GM23338 (cell line): Measurements from ENCODE around the gene TRAF3IP3. TPM values are rescaled to one million over a fixed set of nuclear protein-coding genes. Genes with fewer than 3 reads are reported as not detected.

Source experiments
- ATAC-seq: fragments of 200-7000 bp; cut with Tn5 transposase; 3 replicates; pipeline ENCODE4 v1.9.1; 2020
- DNase-seq: peaks from one replicate; pipeline ENCODE4 v3.0.0-alpha.2; 2015; ENCODE audit warnings: low spot score
- H2AFZ ChIP-seq: fragments of 200-600 bp; sonication (generic); 2 replicates; pipeline ENCODE4 v1.8.0; 2016; ENCODE audit warnings: antibody characterized with exemption, mild to moderate bottlenecking, moderate library complexity
- H3F3A ChIP-seq: fragments of 200-600 bp; sonication (generic); replicated peaks from 2 replicates; pipeline ENCODE4 v1.8.0; 2017; ENCODE audit warnings: antibody characterized with exemption, mixed run types, low read depth
- H3K27ac ChIP-seq: fragments of 200-600 bp; sonication (generic); 2 replicates; pipeline ENCODE4 v1.6.1; 2016; ENCODE audit warnings: low read depth
- H3K27me3 ChIP-seq: fragments of 200-600 bp; sonication (generic); 2 replicates; pipeline ENCODE4 v1.8.0; 2016; ENCODE audit warnings: mild to moderate bottlenecking, mixed run types, moderate library complexity; ENCODE audit not compliant: insufficient read depth
- H3K36me3 ChIP-seq: fragments of 200-600 bp; sonication (generic); 2 replicates; pipeline ENCODE4 v1.8.0; 2016; ENCODE audit warnings: mild to moderate bottlenecking; ENCODE audit not compliant: insufficient read depth
- H3K4me1 ChIP-seq: fragments of 200-600 bp; sonication (generic); 2 replicates; pipeline ENCODE4 v1.8.0; 2016; ENCODE audit warnings: mild to moderate bottlenecking, moderate library complexity; ENCODE audit not compliant: insufficient read depth
- H3K4me2 ChIP-seq: fragments of 200-600 bp; sonication (generic); 2 replicates; pipeline ENCODE4 v1.7.1; 2017; ENCODE audit warnings: mixed run types
- H3K4me3 ChIP-seq: fragments of 200-600 bp; sonication (generic); 2 replicates; pipeline ENCODE4 v1.6.1; 2016; ENCODE audit warnings: mixed run types
- H3K79me2 ChIP-seq: fragments of 200-600 bp; sonication (generic); replicated peaks from 2 replicates; pipeline ENCODE4 v1.8.0; 2017; ENCODE audit warnings: mild to moderate bottlenecking; ENCODE audit not compliant: insufficient read depth
- H3K9me2 ChIP-seq: fragments of 200-600 bp; sonication (generic); 2 replicates; pipeline ENCODE4 v1.8.0; 2017; ENCODE audit not compliant: insufficient read depth
- H4K20me1 ChIP-seq: fragments of 200-600 bp; sonication (generic); replicated peaks from 2 replicates; pipeline ENCODE4 v1.8.0; 2017; ENCODE audit warnings: mild to moderate bottlenecking; ENCODE audit not compliant: insufficient read depth
- H3K27ac Mint-ChIP-seq: 2 replicates; pipeline ENCODE4 v1.8.0; 2020; ENCODE audit warnings: inconsistent platforms, mild to moderate bottlenecking, moderate library complexity, mixed read lengths
- H3K27me3 Mint-ChIP-seq: 3 replicates; pipeline ENCODE4 v1.8.0; 2022; ENCODE audit warnings: low read depth, mild to moderate bottlenecking, moderate library complexity, mixed read lengths, inconsistent platforms; ENCODE audit not compliant: insufficient read depth, poor library complexity
- H3K36me3 Mint-ChIP-seq: 3 replicates; pipeline ENCODE4 v1.8.0; 2021; ENCODE audit warnings: low read depth, mild to moderate bottlenecking, inconsistent platforms, moderate library complexity, mixed read lengths
- H3K4me1 Mint-ChIP-seq: 3 replicates; pipeline ENCODE4 v1.8.0; 2020; ENCODE audit warnings: mild to moderate bottlenecking, inconsistent platforms, mixed read lengths
- H3K4me3 Mint-ChIP-seq: 3 replicates; pipeline ENCODE4 v1.8.0; 2021; ENCODE audit warnings: moderate library complexity, mild to moderate bottlenecking, inconsistent platforms, mixed read lengths
- H3K9me3 Mint-ChIP-seq: 3 replicates; pipeline ENCODE4 v1.8.0; 2020; ENCODE audit warnings: moderate library complexity, mild to moderate bottlenecking, inconsistent platforms, mixed read lengths
- JUNB ChIP-seq: IDR thresholded peaks from one replicate; pipeline ENCODE4 v1.6.1; 2016; ENCODE audit warnings: antibody characterized with exemption; ENCODE audit not compliant: unreplicated experiment
- polyA plus RNA-seq: library from polyadenylated mRNA; unstranded; fragments of >200 nt; fragmentation: Nextera tagmentation; extraction: Ambion mirVana; gene quantifications from 2 replicates; pipeline ENCODE4 v1.2.1, GENCODE V29; 2016
- total RNA-seq: library from RNA; depleted of rRNA; stranded (reverse); fragments of >200 nt; shearing (Covaris generic); gene quantifications from 2 replicates; pipeline ENCODE4 v1.2.3, GENCODE V29; 2014
- TF ChIP-seq, protein P1 (sequence below): IDR thresholded peaks from one replicate; pipeline ENCODE4 v1.6.1; 2018; ENCODE audit warnings: antibody characterized with exemption; ENCODE audit not compliant: unreplicated experiment
- TF ChIP-seq, protein P2 (sequence below): fragments of 250-450 bp; sonication (Bioruptor Pico); IDR thresholded peaks from 2 replicates; pipeline ENCODE4 v1.5.0; 2020; ENCODE audit warnings: mild to moderate bottlenecking, moderate library complexity

TRAF3IP3 gene
- total and polyA plus RNA-seq, 2 experiments from 2014 or later, result not detected

DNA sequence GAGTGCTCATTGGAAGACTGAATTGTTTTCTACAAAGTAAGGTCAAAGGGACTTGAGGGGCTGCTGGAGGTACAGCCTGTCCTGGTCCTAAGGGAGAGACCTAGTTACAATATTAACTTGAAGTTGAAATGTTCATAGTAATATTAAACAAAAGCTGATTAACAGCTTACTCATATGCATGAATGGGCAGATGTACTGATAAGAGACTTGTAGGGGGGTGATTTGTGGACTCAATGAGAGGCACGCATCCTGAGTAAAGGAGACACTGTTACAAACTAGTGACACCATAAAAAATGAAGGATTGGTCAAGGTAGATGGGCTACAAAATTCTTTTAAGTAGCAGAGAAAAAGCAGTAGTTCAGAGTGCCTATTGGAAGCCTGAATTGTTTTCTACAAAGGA, 48.5 kb upstream of the TRAF3IP3 start:
- no peaks in the 10 kb centered on the region for H3K27me3 ChIP-seq
- no peak for DNase-seq
- H3K4me1 ChIP-seq, result no peaks in the 10 kb centered on the region; the same call in 1 of the 2 replicates
- Mint-ChIP-seq H3K36me3 (no peaks in the 10 kb centered on the region), H3K4me3 (no peak overlapping the region), H3K27me3 (no peaks in the 10 kb centered on the region), H3K4me1 (peaks cover 7% of the 10 kb centered on the region; the same call in 2 of the 3 replicates), H3K9me3 (no peaks in the 10 kb centered on the region), H3K27ac (no peak overlapping the region)
- H2AFZ ChIP-seq, result no peak overlapping the region
- TF ChIP-seq, protein P1, sequence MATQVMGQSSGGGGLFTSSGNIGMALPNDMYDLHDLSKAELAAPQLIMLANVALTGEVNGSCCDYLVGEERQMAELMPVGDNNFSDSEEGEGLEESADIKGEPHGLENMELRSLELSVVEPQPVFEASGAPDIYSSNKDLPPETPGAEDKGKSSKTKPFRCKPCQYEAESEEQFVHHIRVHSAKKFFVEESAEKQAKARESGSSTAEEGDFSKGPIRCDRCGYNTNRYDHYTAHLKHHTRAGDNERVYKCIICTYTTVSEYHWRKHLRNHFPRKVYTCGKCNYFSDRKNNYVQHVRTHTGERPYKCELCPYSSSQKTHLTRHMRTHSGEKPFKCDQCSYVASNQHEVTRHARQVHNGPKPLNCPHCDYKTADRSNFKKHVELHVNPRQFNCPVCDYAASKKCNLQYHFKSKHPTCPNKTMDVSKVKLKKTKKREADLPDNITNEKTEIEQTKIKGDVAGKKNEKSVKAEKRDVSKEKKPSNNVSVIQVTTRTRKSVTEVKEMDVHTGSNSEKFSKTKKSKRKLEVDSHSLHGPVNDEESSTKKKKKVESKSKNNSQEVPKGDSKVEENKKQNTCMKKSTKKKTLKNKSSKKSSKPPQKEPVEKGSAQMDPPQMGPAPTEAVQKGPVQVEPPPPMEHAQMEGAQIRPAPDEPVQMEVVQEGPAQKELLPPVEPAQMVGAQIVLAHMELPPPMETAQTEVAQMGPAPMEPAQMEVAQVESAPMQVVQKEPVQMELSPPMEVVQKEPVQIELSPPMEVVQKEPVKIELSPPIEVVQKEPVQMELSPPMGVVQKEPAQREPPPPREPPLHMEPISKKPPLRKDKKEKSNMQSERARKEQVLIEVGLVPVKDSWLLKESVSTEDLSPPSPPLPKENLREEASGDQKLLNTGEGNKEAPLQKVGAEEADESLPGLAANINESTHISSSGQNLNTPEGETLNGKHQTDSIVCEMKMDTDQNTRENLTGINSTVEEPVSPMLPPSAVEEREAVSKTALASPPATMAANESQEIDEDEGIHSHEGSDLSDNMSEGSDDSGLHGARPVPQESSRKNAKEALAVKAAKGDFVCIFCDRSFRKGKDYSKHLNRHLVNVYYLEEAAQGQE, result no peak
- TF ChIP-seq, protein P2, sequence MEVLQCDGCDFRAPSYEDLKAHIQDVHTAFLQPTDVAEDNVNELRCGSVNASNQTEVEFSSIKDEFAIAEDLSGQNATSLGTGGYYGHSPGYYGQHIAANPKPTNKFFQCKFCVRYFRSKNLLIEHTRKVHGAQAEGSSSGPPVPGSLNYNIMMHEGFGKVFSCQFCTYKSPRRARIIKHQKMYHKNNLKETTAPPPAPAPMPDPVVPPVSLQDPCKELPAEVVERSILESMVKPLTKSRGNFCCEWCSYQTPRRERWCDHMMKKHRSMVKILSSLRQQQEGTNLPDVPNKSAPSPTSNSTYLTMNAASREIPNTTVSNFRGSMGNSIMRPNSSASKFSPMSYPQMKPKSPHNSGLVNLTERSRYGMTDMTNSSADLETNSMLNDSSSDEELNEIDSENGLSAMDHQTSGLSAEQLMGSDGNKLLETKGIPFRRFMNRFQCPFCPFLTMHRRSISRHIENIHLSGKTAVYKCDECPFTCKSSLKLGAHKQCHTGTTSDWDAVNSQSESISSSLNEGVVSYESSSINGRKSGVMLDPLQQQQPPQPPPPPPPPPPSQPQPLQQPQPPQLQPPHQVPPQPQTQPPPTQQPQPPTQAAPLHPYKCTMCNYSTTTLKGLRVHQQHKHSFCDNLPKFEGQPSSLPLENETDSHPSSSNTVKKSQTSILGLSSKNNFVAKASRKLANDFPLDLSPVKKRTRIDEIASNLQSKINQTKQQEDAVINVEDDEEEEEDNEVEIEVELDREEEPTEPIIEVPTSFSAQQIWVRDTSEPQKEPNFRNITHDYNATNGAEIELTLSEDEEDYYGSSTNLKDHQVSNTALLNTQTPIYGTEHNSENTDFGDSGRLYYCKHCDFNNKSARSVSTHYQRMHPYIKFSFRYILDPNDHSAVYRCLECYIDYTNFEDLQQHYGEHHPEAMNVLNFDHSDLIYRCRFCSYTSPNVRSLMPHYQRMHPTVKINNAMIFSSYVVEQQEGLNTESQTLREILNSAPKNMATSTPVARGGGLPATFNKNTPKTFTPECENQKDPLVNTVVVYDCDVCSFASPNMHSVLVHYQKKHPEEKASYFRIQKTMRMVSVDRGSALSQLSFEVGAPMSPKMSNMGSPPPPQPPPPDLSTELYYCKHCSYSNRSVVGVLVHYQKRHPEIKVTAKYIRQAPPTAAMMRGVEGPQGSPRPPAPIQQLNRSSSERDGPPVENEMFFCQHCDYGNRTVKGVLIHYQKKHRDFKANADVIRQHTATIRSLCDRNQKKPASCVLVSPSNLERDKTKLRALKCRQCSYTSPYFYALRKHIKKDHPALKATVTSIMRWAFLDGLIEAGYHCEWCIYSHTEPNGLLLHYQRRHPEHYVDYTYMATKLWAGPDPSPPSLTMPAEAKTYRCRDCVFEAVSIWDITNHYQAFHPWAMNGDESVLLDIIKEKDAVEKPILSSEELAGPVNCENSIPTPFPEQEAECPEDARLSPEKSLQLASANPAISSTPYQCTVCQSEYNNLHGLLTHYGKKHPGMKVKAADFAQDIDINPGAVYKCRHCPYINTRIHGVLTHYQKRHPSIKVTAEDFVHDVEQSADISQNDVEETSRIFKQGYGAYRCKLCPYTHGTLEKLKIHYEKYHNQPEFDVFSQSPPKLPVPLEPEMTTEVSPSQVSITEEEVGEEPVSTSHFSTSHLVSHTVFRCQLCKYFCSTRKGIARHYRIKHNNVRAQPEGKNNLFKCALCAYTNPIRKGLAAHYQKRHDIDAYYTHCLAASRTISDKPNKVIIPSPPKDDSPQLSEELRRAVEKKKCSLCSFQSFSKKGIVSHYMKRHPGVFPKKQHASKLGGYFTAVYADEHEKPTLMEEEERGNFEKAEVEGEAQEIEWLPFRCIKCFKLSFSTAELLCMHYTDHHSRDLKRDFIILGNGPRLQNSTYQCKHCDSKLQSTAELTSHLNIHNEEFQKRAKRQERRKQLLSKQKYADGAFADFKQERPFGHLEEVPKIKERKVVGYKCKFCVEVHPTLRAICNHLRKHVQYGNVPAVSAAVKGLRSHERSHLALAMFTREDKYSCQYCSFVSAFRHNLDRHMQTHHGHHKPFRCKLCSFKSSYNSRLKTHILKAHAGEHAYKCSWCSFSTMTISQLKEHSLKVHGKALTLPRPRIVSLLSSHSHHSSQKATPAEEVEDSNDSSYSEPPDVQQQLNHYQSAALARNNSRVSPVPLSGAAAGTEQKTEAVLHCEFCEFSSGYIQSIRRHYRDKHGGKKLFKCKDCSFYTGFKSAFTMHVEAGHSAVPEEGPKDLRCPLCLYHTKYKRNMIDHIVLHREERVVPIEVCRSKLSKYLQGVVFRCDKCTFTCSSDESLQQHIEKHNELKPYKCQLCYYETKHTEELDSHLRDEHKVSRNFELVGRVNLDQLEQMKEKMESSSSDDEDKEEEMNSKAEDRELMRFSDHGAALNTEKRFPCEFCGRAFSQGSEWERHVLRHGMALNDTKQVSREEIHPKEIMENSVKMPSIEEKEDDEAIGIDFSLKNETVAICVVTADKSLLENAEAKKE (CRISPR knock-in tag), result no peak
- no peak for TF ChIP-seq JUNB
- no peaks in the 10 kb centered on the region for H3K79me2 ChIP-seq
- no peaks in the 10 kb centered on the region for H3K9me2 ChIP-seq
- no peaks in the 10 kb centered on the region for H4K20me1 ChIP-seq
- H3K4me2 ChIP-seq, result no peak overlapping the region
- no peak overlapping the region for H3K27ac ChIP-seq
- no peak for ATAC-seq
- H3K4me3 ChIP-seq, result no peak overlapping the region
- no peaks in the 10 kb centered on the region for H3F3A ChIP-seq
- H3K36me3 ChIP-seq, result no peaks in the 10 kb centered on the region
